ENCODE measurements around the gene UIMC1. TPM values are rescaled to one million over a fixed set of nuclear protein-coding genes. Genes with fewer than 3 reads are reported as not detected.

The UIMC1 gene
- total RNA-seq, 1 experiment from 2014 or later, result 52.8 TPM

GRCh38 chr5:176906126-176906525 is 100.5 kb downstream of the UIMC1 start:
- H3K4me1 ChIP-seq, result peaks cover 10% of the 10 kb centered on the region; the same call in 1 of the 2 replicates
- TF ChIP-seq CTCF (IDR thresholded peaks at IDR 0.05; ENCODE audit: insufficient read depth in 1 of 2, low read depth in 1 of 2, low read length in 1 of 2, severe bottlenecking in 1 of 2, unreplicated experiment in 1 of 2), result no peak
- CTCF ChIA-PET, result no interaction called here
- no TSS peak for BruUV-seq (replicated peaks)
- H3K27me3 Mint-ChIP-seq (ENCODE audit: insufficient read depth, unreplicated experiment), result no peaks in the 10 kb centered on the region
- no peak overlapping the region for H3K27ac Mint-ChIP-seq (ENCODE audit: unreplicated experiment)
- peaks cover 66% of the 10 kb centered on the region for H3K36me3 Mint-ChIP-seq (ENCODE audit: insufficient read depth, unreplicated experiment)
- no peak for DNase-seq
- no peak overlapping the region for H3K4me3 Mint-ChIP-seq (ENCODE audit: unreplicated experiment)
- POLR2A ChIA-PET, result no interaction called here
- no peaks in the 10 kb centered on the region for H3K4me1 Mint-ChIP-seq (ENCODE audit: low read depth, unreplicated experiment)
- H3K36me3 ChIP-seq (ENCODE audit: control insufficient read depth, insufficient read depth, low read length), result peaks cover 10% of the 10 kb centered on the region
- intact Hi-C loops (cut with micrococcal nuclease; ENCODE audit: unreplicated experiment), result no loop called here
- H3K9me3 Mint-ChIP-seq (ENCODE audit: unreplicated experiment), result no peaks in the 10 kb centered on the region
- H3K9me3 ChIP-seq, result no peaks in the 10 kb centered on the region
- no peaks in the 10 kb centered on the region for H3K27me3 ChIP-seq (replicated peaks; ENCODE audit: control insufficient read depth, insufficient read depth, low read length)
- H3K4me3 ChIP-seq (ENCODE audit: low read depth, low read length), result no peak overlapping the region

DNA sequence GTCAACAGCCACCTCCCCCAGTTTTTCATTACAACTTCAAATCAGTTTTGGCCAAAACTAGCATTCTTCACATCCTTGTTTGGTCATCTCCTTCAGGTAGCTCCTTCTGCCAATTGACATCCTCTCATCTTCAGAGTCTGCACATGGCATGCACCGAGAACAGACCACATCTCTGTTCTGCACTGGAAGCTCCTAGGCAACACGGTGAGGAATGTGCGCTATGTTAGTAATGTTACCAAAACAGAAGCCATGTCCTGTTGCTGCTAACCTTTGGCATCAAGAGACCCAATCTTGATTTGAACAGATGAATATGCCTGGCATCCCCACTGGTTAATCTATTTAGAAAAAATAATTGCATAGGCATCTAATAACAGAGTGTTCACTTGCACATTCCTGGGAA is 102.3 kb downstream of the UIMC1 start:
- BruUV-seq (replicated peaks), result no TSS peak
- CTCF ChIA-PET, result interaction anchor here (1.1 to 1.8 kb wide), 2 partner anchors 34 to 244 kb away, joined by 3 to 5 read pairs; no protein-coding TSS in a partner anchor
- no peaks in the 10 kb centered on the region for H3K27me3 ChIP-seq (replicated peaks; ENCODE audit: control insufficient read depth, insufficient read depth, low read length)
- intact Hi-C loops (cut with micrococcal nuclease; ENCODE audit: unreplicated experiment), result no loop called here
- peaks cover 10% of the 10 kb centered on the region for H3K36me3 ChIP-seq (ENCODE audit: control insufficient read depth, insufficient read depth, low read length)
- no peak for TF ChIP-seq CTCF (IDR thresholded peaks at IDR 0.05; ENCODE audit: insufficient read depth in 1 of 2, low read depth in 1 of 2, low read length in 1 of 2, severe bottlenecking in 1 of 2, unreplicated experiment in 1 of 2)
- Mint-ChIP-seq H3K4me1 (ENCODE audit: low read depth, unreplicated experiment) (no peaks in the 10 kb centered on the region), H3K27me3 (ENCODE audit: insufficient read depth, unreplicated experiment) (no peaks in the 10 kb centered on the region), H3K9me3 (ENCODE audit: unreplicated experiment) (no peaks in the 10 kb centered on the region), H3K27ac (ENCODE audit: unreplicated experiment) (no peak overlapping the region), H3K4me3 (ENCODE audit: unreplicated experiment) (no peak overlapping the region), H3K36me3 (ENCODE audit: insufficient read depth, unreplicated experiment) (peaks cover 72% of the 10 kb centered on the region)
- H3K4me3 ChIP-seq (ENCODE audit: low read depth, low read length), result no peak overlapping the region
- POLR2A ChIA-PET, result no interaction called here
- no peaks in the 10 kb centered on the region for H3K9me3 ChIP-seq
- H3K4me1 ChIP-seq, result no peaks in the 10 kb centered on the region
- no peak for DNase-seq

- H3K27me3 ChIP-seq (replicated peaks; ENCODE audit: control insufficient read depth, insufficient read depth, low read length), result no peaks in the 10 kb centered on the region
- H3K9me3 Mint-ChIP-seq (ENCODE audit: unreplicated experiment), result no peaks in the 10 kb centered on the region
- H3K4me3 ChIP-seq (ENCODE audit: low read depth, low read length), result no peak overlapping the region
- H3K9me3 ChIP-seq, result no peaks in the 10 kb centered on the region
- no peaks in the 10 kb centered on the region for H3K4me1 Mint-ChIP-seq (ENCODE audit: low read depth, unreplicated experiment)
- no peak for DNase-seq
- no peak for TF ChIP-seq CTCF (IDR thresholded peaks at IDR 0.05; ENCODE audit: insufficient read depth in 1 of 2, low read depth in 1 of 2, low read length in 1 of 2, severe bottlenecking in 1 of 2, unreplicated experiment in 1 of 2)
- H3K27ac Mint-ChIP-seq (ENCODE audit: unreplicated experiment), result no peak overlapping the region
- no TSS peak for BruUV-seq (replicated peaks)
- CTCF ChIA-PET, result interaction anchor here (1.1 to 1.8 kb wide), 2 partner anchors 33 to 243 kb away, joined by 3 to 5 read pairs; no protein-coding TSS in a partner anchor
- H3K36me3 ChIP-seq (ENCODE audit: control insufficient read depth, insufficient read depth, low read length), result peaks cover 10% of the 10 kb centered on the region
- H3K4me1 ChIP-seq, result no peaks in the 10 kb centered on the region
- H3K4me3 Mint-ChIP-seq (ENCODE audit: unreplicated experiment), result no peak overlapping the region
- H3K36me3 Mint-ChIP-seq (ENCODE audit: insufficient read depth, unreplicated experiment), result peaks cover 66% of the 10 kb centered on the region
- no peaks in the 10 kb centered on the region for H3K27me3 Mint-ChIP-seq (ENCODE audit: insufficient read depth, unreplicated experiment)
- POLR2A ChIA-PET, result no interaction called here
- intact Hi-C loops (cut with micrococcal nuclease; ENCODE audit: unreplicated experiment), result no loop called here
Measured at GRCh38 chr5:176902911-176903664, 103.5 kb downstream of the UIMC1 start.

Data from Caco-2 (cell line).